Measurements from ENCODE around the gene STUM.

STUM gene

DNA sequence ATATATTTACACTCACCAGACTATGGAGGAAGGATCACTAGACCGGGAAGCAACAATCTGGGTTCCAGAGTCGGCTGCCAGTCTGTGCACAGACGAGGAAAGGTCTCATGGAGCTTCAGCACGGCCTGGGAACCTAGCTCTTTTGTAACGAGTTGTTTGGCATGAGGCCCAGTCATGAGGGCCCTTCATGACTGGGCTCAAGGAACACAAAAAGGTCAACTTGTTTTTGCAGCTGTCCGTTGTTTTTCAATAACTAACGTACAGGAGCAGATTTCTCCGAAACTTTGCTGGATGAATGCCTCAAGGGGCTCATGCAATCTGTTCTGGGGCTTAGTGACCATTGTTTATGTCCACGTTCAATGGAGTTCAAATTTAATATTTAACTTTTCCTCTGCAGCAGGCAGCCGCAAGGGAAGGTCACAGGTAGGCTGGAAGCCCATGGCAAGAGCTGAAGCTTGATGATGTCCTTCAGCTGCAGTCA lies 5.9 kb upstream of the STUM start:
- Histone ChIP-seq H3K4me1 (ENCODE audit: low read length) (no peaks in the 10 kb centered on the region), H3K36me3 (replicated peaks; ENCODE audit: insufficient read depth, low read length) (no peaks in the 10 kb centered on the region), H3K9me2 (replicated peaks; ENCODE audit: insufficient read depth, low read length) (no peaks in the 10 kb centered on the region), H3K27ac (ENCODE audit: low read length) (no peak overlapping the region), H3K79me2 (ENCODE audit: low read length) (no peaks in the 10 kb centered on the region), H3F3A (ENCODE audit: insufficient read depth, low read length) (no peaks in the 10 kb centered on the region), H3K4me2 (ENCODE audit: low read depth, low read length) (no peak overlapping the region), H2AFZ (ENCODE audit: low read length) (no peak overlapping the region), H4K20me1 (ENCODE audit: insufficient read depth, low read length) (no peaks in the 10 kb centered on the region), H3K4me3 (ENCODE audit: low read length) (no peak overlapping the region), H3K9ac (ENCODE audit: low read length) (no peak overlapping the region), H3K9me3 (replicated peaks; ENCODE audit: insufficient read depth, low read length) (no peaks in the 10 kb centered on the region), H3K27me3 (replicated peaks; ENCODE audit: insufficient read depth, low read length) (no peaks in the 10 kb centered on the region)
- DNase-seq: no peak
- TF ChIP-seq EZH2 (optimal IDR thresholded peaks at IDR 0.05; ENCODE audit: low read depth, low read length) (no peak), EZH2phosphoT487 (IDR thresholded peaks at IDR 0.05; ENCODE audit: low read length) (no peak)
- TF ChIP-seq, protein P1, sequence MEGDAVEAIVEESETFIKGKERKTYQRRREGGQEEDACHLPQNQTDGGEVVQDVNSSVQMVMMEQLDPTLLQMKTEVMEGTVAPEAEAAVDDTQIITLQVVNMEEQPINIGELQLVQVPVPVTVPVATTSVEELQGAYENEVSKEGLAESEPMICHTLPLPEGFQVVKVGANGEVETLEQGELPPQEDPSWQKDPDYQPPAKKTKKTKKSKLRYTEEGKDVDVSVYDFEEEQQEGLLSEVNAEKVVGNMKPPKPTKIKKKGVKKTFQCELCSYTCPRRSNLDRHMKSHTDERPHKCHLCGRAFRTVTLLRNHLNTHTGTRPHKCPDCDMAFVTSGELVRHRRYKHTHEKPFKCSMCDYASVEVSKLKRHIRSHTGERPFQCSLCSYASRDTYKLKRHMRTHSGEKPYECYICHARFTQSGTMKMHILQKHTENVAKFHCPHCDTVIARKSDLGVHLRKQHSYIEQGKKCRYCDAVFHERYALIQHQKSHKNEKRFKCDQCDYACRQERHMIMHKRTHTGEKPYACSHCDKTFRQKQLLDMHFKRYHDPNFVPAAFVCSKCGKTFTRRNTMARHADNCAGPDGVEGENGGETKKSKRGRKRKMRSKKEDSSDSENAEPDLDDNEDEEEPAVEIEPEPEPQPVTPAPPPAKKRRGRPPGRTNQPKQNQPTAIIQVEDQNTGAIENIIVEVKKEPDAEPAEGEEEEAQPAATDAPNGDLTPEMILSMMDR (IDR thresholded peaks at IDR 0.05; ENCODE audit: low read length): no peak

DNA sequence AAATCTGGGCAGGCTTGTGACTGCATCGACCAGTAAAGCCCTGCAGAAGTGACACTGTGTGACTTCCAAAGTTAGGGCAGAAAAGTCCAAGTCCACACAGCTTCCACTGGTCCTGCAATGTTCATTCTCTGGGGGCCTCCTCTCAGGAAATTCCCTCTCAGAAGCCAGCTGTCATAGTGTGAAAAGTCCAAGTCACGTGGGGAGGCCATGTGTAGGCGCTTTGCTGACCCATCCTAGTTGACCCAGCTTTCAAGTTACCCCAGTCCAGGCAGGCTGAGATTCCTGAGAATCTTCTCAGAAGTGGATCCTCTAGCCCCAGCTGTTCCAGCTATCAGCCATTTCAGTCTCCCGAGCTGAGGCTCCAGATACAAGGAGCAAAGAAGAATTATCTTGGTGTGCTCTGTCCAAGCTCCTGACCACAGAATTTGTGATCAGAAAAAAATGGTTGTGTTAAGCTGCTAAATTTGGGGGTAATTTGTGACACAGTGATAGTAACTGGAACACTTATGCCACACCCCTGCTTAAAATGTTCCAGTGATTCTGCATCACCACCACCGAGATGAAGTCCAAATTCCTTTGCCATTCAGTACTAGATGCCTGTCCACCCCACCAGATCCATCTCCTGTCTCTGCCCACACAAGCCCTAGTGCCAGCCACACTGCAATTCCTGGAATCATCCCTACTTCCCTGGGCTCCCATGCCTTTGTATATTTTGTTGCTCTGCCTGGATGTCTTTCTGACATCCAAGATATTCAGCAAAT lies 2.5 kb upstream of the STUM start:
- Histone ChIP-seq H3K4me2 (ENCODE audit: low read depth, low read length) (no peak overlapping the region), H3K4me1 (ENCODE audit: low read length) (peaks cover 7% of the 10 kb centered on the region; the same call in 1 of the 2 replicates), H3K36me3 (replicated peaks; ENCODE audit: insufficient read depth, low read length) (no peaks in the 10 kb centered on the region), H3K9me2 (replicated peaks; ENCODE audit: insufficient read depth, low read length) (no peaks in the 10 kb centered on the region), H3K4me3 (ENCODE audit: low read length) (no peak overlapping the region), H3K79me2 (ENCODE audit: low read length) (no peaks in the 10 kb centered on the region), H3K27me3 (replicated peaks; ENCODE audit: insufficient read depth, low read length) (peaks cover 17% of the 10 kb centered on the region), H3K9me3 (replicated peaks; ENCODE audit: insufficient read depth, low read length) (no peaks in the 10 kb centered on the region), H3F3A (ENCODE audit: insufficient read depth, low read length) (no peaks in the 10 kb centered on the region), H3K27ac (ENCODE audit: low read length) (no peak overlapping the region), H3K9ac (ENCODE audit: low read length) (no peak overlapping the region), H2AFZ (ENCODE audit: low read length) (no peak overlapping the region), H4K20me1 (ENCODE audit: insufficient read depth, low read length) (no peaks in the 10 kb centered on the region)
- DNase-seq: no peak
- TF ChIP-seq EZH2 (optimal IDR thresholded peaks at IDR 0.05; ENCODE audit: low read depth, low read length): no peak
- TF ChIP-seq EZH2phosphoT487 (IDR thresholded peaks at IDR 0.05; ENCODE audit: low read length): no peak
- TF ChIP-seq, protein P1 (IDR thresholded peaks at IDR 0.05; ENCODE audit: low read length): no peak

DNA sequence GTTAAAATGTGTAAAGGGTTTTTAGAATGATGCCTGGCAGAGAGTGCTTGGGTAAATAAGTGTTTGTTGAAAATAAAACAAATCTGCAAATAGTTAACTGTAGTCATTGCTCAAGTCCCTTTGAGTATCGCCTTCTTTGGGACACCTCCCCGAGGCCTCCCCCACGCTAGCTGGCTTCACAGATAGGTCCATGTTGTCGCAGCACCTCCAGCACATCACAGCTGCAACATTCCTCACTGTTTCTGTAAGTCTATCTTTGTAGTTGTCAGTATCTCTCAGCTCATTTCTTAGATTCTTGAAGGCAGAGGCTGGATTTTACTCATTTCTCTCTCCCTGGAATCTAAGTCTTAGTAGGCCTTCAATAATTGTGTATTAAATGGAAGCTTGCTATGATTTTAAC lies 1.6 kb upstream of the STUM start:
- no peak for DNase-seq
- Histone ChIP-seq H3K9ac (ENCODE audit: low read length) (no peak overlapping the region), H3K9me2 (replicated peaks; ENCODE audit: insufficient read depth, low read length) (no peaks in the 10 kb centered on the region), H3K27me3 (replicated peaks; ENCODE audit: insufficient read depth, low read length) (peaks cover 17% of the 10 kb centered on the region), H3K27ac (ENCODE audit: low read length) (no peak overlapping the region), H3K4me2 (ENCODE audit: low read depth, low read length) (no peak overlapping the region), H2AFZ (ENCODE audit: low read length) (no peak overlapping the region), H4K20me1 (ENCODE audit: insufficient read depth, low read length) (no peaks in the 10 kb centered on the region), H3K4me1 (ENCODE audit: low read length) (peaks cover 7% of the 10 kb centered on the region; the same call in 1 of the 2 replicates), H3K4me3 (ENCODE audit: low read length) (no peak overlapping the region), H3F3A (ENCODE audit: insufficient read depth, low read length) (no peaks in the 10 kb centered on the region), H3K9me3 (replicated peaks; ENCODE audit: insufficient read depth, low read length) (no peaks in the 10 kb centered on the region), H3K79me2 (ENCODE audit: low read length) (no peaks in the 10 kb centered on the region), H3K36me3 (replicated peaks; ENCODE audit: insufficient read depth, low read length) (no peaks in the 10 kb centered on the region)
- TF ChIP-seq, protein P1 (IDR thresholded peaks at IDR 0.05; ENCODE audit: low read length): no peak
